RPMI7951 (cell line): ENCODE measurements around the gene SLC13A2. TPM values are rescaled to one million over a fixed set of nuclear protein-coding genes. Genes with fewer than 3 reads are reported as not detected.

Source experiments
- DNase-seq: peaks from one replicate; pipeline ENCODE4 v3.0.0-alpha.2; 2012; ENCODE audit warnings: low read depth
- total RNA-seq: library from RNA; depleted of rRNA; stranded (reverse); fragments of >200 nt; shearing (Covaris generic); gene quantifications from 2 replicates; pipeline ENCODE4 v1.2.3, GENCODE V29; 2014

SLC13A2 gene
- total RNA-seq, 1 experiment from 2014 or later = not detected

- DNase-seq = no peak
Measured at GRCh38 chr17:28492352-28493310, 19.2 kb downstream of the SLC13A2 start.

- DNase-seq = peak; percentile 33
Measured at GRCh38 chr17:28493460-28493859, 20.0 kb downstream of the SLC13A2 start.

GRCh38 chr17:28494445-28495188, 21.2 kb downstream of the SLC13A2 start:
- peak; percentile 51 for DNase-seq

GRCh38 chr17:28495635-28496034, 22.2 kb downstream of the SLC13A2 start:
- DNase-seq = no peak

- no peak for DNase-seq
Measured at GRCh38 chr17:28497931-28498330, 24.5 kb downstream of the SLC13A2 start.

GRCh38 chr17:28498652-28499363, 25.4 kb downstream of the SLC13A2 start:
- no peak for DNase-seq

- no peak for DNase-seq
Measured at GRCh38 chr17:28499364-28499664, 25.9 kb downstream of the SLC13A2 start.

GRCh38 chr17:28499684-28500357, 26.4 kb downstream of the SLC13A2 start:
- no peak for DNase-seq

GRCh38 chr17:28500712-28501379, 27.4 kb downstream of the SLC13A2 start:
- no peak for DNase-seq

GRCh38 chr17:28501421-28502284, 28.2 kb downstream of the SLC13A2 start:
- DNase-seq = no peak

- no peak for DNase-seq
Measured at GRCh38 chr17:28503420-28503819, 30.0 kb downstream of the SLC13A2 start.

GRCh38 chr17:28505986-28506665, 32.7 kb downstream of the SLC13A2 start, which contains the start of gene FOXN1:
TSS of gene FOXN1 (plus strand) at chr17:28506348. CDS start at chr17:28523970, 17,622 bp downstream.
- DNase-seq = no peak

GRCh38 chr17:28506763-28507487, 33.5 kb downstream of the SLC13A2 start:
- no peak for DNase-seq

- no peak for DNase-seq
Measured at GRCh38 chr17:28507567-28508203, 34.2 kb downstream of the SLC13A2 start.

- DNase-seq = no peak
Measured at GRCh38 chr17:28508211-28508724, 34.8 kb downstream of the SLC13A2 start.

- no peak for DNase-seq
Measured at GRCh38 chr17:28509789-28510188, 36.3 kb downstream of the SLC13A2 start.

GRCh38 chr17:28511858-28512461, 38.5 kb downstream of the SLC13A2 start:
- no peak for DNase-seq

- DNase-seq = no peak
Measured at GRCh38 chr17:28513476-28513875, 40.0 kb downstream of the SLC13A2 start.
